Kidney tubule cell (primary cell): Measurements from ENCODE around the gene GDAP1L1.

Source experiments
- DNase-seq: peaks from one replicate; pipeline ENCODE4 v3.0.0-alpha.2; 2018; ENCODE audit warnings: low spot score

Gene GDAP1L1

DNA sequence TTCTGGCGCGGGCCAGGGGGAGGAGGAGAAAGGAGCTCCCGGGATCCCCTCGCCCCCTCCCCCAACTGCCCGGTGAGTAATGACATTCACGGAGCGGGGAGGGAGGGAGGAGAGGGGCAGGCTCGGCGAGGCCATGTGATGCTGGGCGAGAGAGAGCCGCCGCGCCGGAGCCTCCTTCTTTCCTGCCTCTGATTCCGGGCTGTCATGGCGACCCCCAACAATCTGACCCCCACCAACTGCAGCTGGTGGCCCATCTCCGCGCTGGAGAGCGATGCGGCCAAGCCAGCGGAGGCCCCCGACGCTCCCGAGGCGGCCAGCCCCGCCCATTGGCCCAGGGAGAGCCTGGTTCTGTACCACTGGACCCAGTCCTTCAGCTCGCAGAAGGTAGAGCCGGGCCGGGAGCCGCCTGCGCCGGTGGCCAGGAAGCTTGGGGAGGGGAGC lies at the start of gene GDAP1L1:
TSS of gene GDAP1L1 (plus strand) at position 178 of the 441 bp plus-strand sequence. CDS start at position 205, 27 bp downstream.
- no peak for DNase-seq

- DNase-seq = no peak
Observed at GRCh38 chr20:44198872-44199271, 48.2 kb upstream of the GDAP1L1 start.

GRCh38 chr20:44199877-44200276 lies 47.2 kb upstream of the GDAP1L1 start:
- no peak for DNase-seq

DNA sequence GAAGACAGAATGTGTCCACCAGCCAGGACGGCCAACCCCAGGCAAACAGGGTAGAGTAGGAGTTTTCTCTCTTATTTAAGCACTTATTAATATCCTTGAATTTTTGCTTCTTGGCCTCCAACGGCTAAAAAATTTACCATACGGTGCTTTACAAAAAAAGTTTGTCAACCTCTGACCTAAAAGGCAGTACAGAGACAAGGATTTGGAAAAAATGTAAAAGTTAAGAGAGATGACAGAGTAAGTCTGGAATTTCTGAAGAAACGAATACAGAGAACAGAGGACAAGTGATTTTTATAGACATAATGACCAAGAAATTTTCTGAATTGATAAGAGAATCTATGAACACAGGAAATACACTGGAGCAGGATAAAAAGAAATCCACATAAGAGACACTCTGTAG lies 46.7 kb upstream of the GDAP1L1 start:
- no peak for DNase-seq

DNA sequence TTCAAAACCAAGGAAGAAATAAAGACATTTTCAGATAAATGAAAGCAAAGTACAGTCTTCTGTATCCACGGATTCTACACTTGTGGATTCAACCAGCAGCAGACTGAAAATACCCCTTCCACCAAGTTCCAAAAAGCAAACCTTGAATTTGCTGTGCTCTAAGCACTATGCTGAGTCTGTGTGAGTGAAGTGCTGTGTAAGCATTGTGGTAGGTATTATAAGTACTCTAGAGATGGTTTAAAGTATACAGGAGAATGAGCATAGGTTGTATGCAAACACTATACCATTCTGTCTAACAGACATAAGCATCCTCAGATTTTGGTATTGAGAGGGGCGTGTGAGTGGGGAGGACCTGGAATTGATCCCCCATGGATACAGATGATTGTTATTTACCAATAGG lies 46.1 kb upstream of the GDAP1L1 start:
- no peak for DNase-seq

GRCh38 chr20:44203161-44203560 lies 43.9 kb upstream of the GDAP1L1 start:
- no peak for DNase-seq

- DNase-seq = peak; percentile 94
Observed at GRCh38 chr20:44204156-44204831, 42.8 kb upstream of the GDAP1L1 start.

DNA sequence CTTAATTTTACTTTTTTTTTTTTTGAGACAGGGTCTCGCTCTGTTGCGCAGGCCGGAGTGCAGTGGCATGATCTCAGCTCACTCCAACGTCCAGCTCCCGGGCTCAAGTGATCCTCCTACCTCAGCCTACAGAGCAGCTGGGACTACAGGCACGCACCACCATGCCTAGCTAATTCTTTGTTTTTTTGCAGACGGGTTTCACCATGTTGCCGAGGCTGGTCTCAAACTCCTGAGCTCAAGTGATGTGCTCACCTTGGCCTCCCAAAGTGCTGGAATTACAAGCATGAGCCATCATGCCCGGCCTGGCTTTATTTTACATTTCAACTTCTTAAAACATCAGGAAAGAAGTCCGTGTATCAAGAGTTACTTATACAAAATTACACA lies 42.3 kb upstream of the GDAP1L1 start:
- no peak for DNase-seq

DNA sequence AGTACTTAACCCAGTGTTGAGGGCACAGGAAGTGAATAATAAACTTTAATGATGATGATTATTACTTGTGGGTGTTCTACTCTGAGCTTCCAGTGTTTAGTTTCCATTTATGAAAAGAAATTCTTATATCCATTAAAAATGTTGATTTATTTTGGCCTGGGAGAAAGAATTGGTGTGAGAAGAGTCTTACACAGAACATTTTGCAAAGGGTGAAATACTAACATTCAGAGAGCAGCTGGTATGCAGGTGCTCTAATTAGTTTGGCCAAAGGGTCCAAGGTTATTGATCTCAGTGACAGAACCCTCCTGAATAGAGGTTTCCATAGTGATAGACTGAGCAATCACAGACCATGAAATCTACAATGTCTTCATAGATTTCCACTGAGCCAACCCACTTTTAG lies 41.0 kb upstream of the GDAP1L1 start:
- no peak for DNase-seq

DNA sequence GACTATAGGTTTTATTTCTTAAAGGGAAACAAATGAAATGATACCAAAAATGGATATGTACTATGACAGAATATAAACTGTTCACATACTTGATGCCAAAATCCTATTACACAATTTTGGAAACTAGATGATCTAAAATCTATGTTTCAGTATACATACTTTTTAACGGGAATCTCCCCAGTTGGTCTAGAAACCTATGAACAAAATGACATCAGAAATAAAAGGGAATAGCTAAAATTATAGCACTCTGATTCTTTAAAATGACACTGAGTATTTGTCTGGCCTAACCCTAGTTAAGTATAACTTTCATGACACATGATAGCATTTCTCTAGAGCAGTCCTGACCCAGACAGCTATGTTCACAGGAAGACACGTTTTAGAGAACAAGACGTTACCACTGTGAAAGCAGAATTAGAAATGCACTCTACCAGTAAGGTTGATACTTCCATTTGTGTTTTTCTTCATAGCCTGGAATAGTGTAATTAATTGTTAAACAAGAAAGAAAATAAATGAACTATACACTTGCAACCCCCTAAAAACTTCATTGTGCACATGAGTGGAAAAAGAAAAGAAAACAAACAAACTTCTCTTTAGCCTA lies 39.9 kb upstream of the GDAP1L1 start:
- DNase-seq = no peak

DNA sequence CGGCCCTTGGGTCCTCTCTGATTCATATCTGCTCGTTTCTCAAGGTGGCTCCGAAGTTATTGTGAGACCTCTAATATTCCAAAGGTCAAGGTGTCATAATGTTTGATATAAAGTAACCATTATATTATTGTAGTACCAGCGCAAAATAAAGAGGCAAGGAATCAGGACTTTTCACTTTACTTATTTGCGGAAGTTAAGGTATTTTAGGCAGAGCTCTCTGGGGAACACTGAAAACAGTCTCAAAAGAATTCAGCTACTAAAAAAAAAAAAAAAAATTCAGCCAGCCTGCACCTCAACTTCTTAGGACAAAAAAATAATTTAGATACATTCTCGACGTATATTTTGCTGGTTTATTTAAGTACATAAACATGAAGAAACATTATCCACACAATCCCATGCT lies 38.9 kb upstream of the GDAP1L1 start:
- DNase-seq = no peak

GRCh38 chr20:44208770-44209169 lies 38.3 kb upstream of the GDAP1L1 start:
- no peak for DNase-seq

GRCh38 chr20:44209686-44210405 lies 37.3 kb upstream of the GDAP1L1 start:
- peak; percentile 30 for DNase-seq

DNA sequence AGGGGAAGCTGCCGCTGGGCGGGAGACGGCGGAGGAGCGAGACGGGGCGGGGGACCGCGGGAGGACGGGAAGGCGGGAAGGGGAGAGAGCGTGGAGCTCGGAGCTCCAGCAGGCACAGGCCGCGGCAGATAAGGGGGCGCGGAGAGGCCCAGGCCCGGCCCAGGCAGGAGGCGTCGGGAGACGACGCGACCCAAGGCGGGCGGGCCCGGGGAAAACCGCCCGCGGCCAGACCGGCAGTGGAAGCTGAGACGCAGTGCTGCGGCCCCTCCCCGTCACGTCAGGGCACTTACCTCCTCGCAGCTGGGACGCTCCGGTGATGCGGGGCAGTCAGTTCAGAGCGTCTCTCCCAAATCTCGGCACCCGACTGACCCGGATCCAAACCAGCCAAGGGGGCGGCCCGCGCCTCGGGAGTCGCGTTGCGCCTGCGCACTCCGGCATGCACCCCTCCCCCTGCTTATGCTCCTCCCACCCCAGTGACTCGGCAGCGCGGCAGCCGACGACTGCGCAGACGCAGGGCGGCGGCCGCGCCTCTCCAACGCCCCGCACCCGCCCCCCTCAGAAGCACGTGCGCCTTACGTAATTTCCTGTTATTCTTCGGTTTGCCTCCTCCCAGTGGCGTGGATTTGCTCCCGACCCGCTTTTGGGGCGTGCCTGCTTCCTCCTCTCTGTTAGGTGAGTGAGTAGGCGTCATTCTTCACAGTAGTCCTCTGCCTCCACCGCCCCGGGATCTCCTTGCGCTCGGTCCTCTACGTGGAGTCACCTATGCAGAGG lies 36.5 kb upstream of the GDAP1L1 start, which contains the start of gene OSER1:
TSS of gene OSER1 (minus strand) at position 366 of the 771 bp plus-strand sequence. CDS start 3,814 bp downstream, outside the sequence.
- DNase-seq = peak; percentile 97

GRCh38 chr20:44211177-44212039 lies 35.7 kb upstream of the GDAP1L1 start:
- DNase-seq = no peak

GRCh38 chr20:44212792-44213191 lies 34.3 kb upstream of the GDAP1L1 start:
- peak; percentile 33 for DNase-seq

DNA sequence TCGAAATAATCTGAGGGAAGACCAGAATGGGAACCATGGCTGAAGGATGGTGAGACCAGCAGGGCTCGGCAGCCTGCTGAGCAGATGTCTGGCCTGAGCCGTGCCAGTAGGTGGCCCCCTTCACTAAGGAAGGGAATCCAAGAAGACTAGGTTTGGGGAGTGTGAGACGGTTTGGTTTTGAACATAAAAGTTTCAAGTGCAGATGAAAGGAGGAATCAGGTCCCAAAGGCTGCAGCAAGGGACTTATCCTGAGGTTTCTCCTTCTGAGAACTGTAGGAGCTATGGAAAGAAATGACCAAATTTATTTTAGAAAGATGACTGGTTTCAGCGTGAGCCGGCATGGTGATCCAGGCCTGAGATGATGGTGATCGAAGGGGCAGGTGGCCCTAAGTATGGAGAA lies 32.0 kb upstream of the GDAP1L1 start:
- DNase-seq = peak; percentile 66

DNA sequence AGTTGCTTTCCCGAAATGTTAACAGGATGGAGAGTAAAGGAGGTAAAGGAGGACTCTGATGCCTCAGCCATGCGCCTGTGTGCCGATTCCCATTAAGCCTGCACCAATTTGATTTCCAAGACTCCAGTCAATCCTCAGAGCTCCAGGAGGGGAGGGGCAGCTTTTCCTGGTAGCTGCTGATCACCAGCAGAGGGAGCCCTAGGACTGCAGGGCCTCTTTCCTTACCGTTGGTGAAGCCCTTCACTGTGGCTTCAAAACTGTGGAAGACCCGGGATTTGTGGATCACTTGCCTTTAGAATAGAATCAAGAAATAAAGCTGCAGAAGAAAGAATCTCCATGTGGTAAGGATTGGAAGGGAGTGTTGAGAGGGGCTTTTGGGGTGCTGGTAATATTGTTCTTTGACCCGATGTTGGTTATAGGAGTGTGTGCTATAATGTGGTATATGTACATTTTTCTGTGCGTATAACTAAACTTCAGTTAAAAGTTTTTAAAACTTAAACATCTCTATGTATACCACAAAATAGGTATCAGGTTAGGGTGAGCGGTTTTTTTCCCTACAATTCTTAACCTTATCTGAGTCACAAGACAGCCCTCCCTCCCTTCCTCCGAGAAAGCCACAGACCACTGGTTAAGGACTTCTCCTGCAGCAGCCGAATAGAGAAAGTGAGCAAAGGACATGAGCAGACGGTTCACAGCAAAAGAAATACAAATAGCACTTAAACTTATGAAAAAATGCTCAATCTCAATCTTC lies 29.6 kb upstream of the GDAP1L1 start:
- peak; percentile 74 for DNase-seq

DNA sequence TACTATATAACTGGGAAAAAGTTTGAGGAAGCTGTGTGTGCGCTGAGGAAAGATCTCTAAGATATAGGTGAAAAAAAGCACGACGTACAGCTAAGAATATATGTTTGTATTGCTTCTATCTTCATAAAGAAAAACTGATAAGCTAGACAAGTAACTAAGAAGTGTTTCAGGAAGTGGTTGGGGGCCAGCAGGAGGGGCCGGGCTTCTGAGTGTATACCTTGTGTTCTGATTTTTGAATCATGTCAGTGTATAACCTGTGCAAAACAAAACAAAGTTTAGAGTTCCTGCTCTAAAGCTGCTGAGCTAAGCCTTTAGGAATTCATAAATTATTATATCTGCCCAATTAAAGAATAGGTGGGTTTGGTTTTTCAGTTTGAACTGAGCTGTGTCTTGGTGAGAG lies 28.7 kb upstream of the GDAP1L1 start:
- DNase-seq = no peak

DNA sequence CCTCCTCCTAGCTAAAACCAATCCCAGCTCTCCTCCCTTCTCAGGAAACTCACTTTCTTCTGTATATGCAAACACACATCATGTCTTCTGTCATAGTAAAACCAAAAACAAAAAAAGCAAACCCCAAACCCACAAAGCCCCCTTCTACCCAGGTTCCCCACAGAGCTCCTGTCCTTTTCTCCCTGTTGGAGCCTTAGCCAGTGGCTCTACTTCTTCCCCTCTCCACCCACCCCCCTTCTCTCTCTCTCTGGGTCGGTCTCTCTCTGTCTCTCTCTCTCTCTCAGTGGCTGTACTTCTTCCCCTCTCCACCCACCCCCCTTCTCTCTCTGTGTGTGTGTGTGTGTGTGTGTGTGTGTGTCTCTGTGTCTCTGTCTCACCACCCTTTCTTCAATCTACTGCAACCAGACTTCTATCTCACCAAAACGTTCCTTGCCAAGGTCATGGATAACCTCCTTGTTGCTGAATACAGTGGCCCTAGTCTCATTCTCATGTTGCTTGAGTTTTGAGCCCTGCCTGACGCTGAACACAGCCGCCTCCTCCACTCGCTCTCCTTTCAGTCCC lies 27.9 kb upstream of the GDAP1L1 start:
- no peak for DNase-seq
